Activated CD4-positive, alpha-beta T cell treated with anti-CD3 and anti-CD28 coated beads, Interleukin-2, amount 10 ng/mL, durations not matched to agents 7 days and 5 days (primary cell): Measurements from ENCODE around the gene GSDMA. TPM values are rescaled to one million over a fixed set of nuclear protein-coding genes. Genes with fewer than 3 reads are reported as not detected.

Source experiments
- CTCF ChIA-PET: fragments of 350-600 bp; sonication (Branson Sonifier 250); formaldehyde crosslinking; loops from one replicate; lab custom pipeline; 2021; ENCODE audit warnings: antibody characterized with exemption; lab: Charles Lee
- POLR2A ChIA-PET: fragments of 350-600 bp; sonication (Branson Sonifier 250); formaldehyde crosslinking; loops from one replicate; lab custom pipeline; 2021; ENCODE audit warnings: antibody characterized with exemption; lab: Charles Lee
- DNase-seq: peaks from one replicate; pipeline ENCODE4 v3.0.0-alpha.2; 2020
- H3K27ac Mint-ChIP-seq: one replicate; pipeline ENCODE4 v1.8.0; 2021; ENCODE audit warnings: mild to moderate bottlenecking, moderate library complexity, mixed read lengths
- H3K27me3 Mint-ChIP-seq: one replicate; pipeline ENCODE4 v1.8.0; 2021; ENCODE audit warnings: mixed read lengths
- H3K36me3 Mint-ChIP-seq: one replicate; pipeline ENCODE4 v1.8.0; 2021; ENCODE audit warnings: low read depth, mixed read lengths
- H3K4me1 Mint-ChIP-seq: one replicate; pipeline ENCODE4 v1.8.0; 2021; ENCODE audit warnings: mixed read lengths
- H3K4me3 Mint-ChIP-seq: one replicate; pipeline ENCODE4 v1.8.0; 2021; ENCODE audit warnings: mild to moderate bottlenecking, moderate library complexity, mixed read lengths
- H3K9me3 Mint-ChIP-seq: one replicate; pipeline ENCODE4 v1.8.0; 2021; ENCODE audit warnings: mixed read lengths
- total RNA-seq, 2 experiments: library from RNA; stranded (reverse); gene quantifications; one replicate each; pipeline ENCODE4 v1.2.3, GENCODE V29; 2021

Gene GSDMA, protein sequence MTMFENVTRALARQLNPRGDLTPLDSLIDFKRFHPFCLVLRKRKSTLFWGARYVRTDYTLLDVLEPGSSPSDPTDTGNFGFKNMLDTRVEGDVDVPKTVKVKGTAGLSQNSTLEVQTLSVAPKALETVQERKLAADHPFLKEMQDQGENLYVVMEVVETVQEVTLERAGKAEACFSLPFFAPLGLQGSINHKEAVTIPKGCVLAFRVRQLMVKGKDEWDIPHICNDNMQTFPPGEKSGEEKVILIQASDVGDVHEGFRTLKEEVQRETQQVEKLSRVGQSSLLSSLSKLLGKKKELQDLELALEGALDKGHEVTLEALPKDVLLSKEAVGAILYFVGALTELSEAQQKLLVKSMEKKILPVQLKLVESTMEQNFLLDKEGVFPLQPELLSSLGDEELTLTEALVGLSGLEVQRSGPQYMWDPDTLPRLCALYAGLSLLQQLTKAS
- 1 to 10 TPM in 1 of 2 experiments, under 1 TPM in 1; 0.89 to 1.5 TPM for total RNA-seq

DNA sequence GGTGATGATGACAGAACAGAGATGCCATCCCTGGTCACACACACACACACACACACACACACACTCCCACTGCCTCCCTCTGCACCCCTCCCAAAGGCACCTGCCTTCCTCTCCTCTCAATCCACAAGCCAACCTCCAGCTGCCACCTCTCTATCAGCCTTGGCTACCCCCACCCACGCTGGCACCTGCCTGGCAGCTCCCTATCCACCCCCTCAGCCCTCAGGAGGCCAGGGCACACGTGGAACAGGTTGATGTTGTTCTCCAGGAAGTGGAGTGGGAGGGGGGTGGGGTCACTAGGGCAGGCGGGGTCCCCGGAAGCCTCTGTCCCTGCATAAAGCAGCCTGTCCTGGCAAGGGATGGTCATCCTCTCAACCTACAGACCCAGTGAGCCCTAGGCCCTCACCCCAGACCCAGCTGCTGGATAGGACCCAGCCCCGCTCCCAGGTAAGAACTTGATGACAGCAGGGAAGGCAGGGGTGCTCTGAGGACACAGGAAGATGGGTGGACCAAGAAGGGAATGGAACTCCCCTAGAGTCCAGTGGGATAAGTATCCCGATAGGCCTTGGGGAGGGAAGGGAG lies at the start of gene GSDMA:
GSDMA (plus strand) TSS at position 363 of the 579 bp plus-strand sequence. CDS start 2,684 bp downstream, outside the sequence.
- no peak for DNase-seq
- Mint-ChIP-seq H3K27ac (peak within 1 kb of the TSS; percentile 59), H3K27me3 (peaks cover 2% of the 10 kb centered on the region), H3K4me1 (peaks cover 25% of the 10 kb centered on the region), H3K36me3 (no peaks in the 10 kb centered on the region), H3K9me3 (no peaks in the 10 kb centered on the region), H3K4me3 (no peak within 1 kb of the TSS)
- ChIA-PET CTCF (interaction anchor here (1.0 to 6.4 kb wide), 2 partner anchors 18 to 65 kb away, joined by 3 to 27 read pairs; partner anchors contain the start of gene PSMD3), POLR2A (no interaction called here)

DNA sequence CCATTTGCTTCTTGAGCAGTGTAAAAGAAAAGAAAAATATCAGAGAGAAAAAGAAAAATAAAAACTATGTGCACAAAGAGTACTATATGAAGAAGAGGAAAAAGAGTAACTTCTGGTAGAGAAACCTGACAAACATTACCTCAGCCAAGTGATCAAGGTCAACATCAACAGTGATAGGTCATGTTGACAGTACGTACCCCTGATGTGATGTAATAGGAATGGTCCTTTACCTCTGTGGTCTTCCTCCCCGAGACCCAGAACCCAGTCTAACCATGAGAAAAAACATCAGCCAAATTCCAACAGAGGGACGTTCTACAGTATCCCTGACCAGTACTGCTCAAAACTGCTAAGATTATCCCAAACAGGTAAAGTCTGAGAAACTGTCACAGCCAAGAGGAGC lies 48.8 kb upstream of the GSDMA start:
- CTCF ChIA-PET: no interaction called here
- POLR2A ChIA-PET: no interaction called here
- peaks cover 73% of the 10 kb centered on the region for H3K36me3 Mint-ChIP-seq
- no peak overlapping the region for H3K27ac Mint-ChIP-seq
- DNase-seq: no peak
- no peak overlapping the region for H3K4me3 Mint-ChIP-seq
- no peaks in the 10 kb centered on the region for H3K27me3 Mint-ChIP-seq
- peaks cover 26% of the 10 kb centered on the region for H3K4me1 Mint-ChIP-seq
- H3K9me3 Mint-ChIP-seq: no peaks in the 10 kb centered on the region

DNA sequence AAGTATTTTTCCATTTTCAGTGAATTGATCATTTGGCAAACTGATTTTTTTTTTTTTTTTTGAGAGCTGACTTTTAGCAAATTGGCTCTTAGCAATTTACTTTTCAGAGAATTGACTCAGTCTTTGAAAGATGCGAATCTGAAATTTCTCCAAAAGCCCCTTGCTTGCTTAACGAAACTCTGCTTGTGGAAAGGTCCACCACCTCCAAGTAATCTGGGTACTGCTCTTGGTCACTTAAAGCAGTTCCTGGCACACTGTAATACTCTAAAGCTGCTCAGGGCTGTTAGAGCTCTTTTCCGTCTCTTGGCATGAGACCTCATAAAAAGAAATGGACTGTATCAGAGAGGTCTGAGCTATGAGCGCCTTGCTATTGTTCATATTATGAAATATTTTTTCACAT lies 47.2 kb upstream of the GSDMA start:
- ChIA-PET CTCF (interaction anchor here (0.5 to 1.6 kb wide), 8 partner anchors 11 to 563 kb away, joined by 3 read pairs; no protein-coding TSS in a partner anchor), POLR2A (interaction anchor here (0.6 kb wide), 1 partner anchor 11 kb away, joined by 6 read pairs; no protein-coding TSS in a partner anchor)
- Mint-ChIP-seq H3K4me3 (no peak overlapping the region), H3K36me3 (peaks cover 70% of the 10 kb centered on the region), H3K4me1 (peaks cover 38% of the 10 kb centered on the region), H3K27ac (no peak overlapping the region), H3K9me3 (no peaks in the 10 kb centered on the region), H3K27me3 (no peaks in the 10 kb centered on the region)
- no peak for DNase-seq

DNA sequence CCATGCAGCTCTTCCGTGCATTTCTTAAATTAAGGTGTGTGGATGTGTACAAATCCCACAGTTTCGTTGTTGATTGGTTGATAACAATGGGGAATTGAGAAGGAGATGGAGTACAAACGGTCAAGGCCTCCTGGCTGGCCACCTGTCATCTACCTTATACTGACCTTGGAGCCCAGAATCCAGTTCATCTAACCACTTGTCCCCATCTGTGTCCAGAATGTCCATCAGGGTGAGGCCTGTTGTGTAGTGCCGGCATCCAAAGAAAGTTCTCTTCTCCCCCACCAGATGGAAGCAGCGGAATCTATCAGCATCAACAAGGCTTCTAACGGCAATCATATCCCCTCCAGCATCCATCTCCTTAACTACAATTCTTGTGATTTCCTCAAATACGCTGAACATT lies 45.9 kb upstream of the GSDMA start:
- POLR2A ChIA-PET: no interaction called here
- CTCF ChIA-PET: interaction anchor here (0.9 kb wide), 1 partner anchor 20 kb away, joined by 3 read pairs; no protein-coding TSS in a partner anchor
- no peaks in the 10 kb centered on the region for H3K9me3 Mint-ChIP-seq
- peak overlapping the region; percentile 27 for H3K27ac Mint-ChIP-seq
- H3K27me3 Mint-ChIP-seq: no peaks in the 10 kb centered on the region
- DNase-seq: no peak
- H3K4me1 Mint-ChIP-seq: peaks cover 52% of the 10 kb centered on the region
- no peak overlapping the region for H3K4me3 Mint-ChIP-seq
- H3K36me3 Mint-ChIP-seq: peaks cover 76% of the 10 kb centered on the region

DNA sequence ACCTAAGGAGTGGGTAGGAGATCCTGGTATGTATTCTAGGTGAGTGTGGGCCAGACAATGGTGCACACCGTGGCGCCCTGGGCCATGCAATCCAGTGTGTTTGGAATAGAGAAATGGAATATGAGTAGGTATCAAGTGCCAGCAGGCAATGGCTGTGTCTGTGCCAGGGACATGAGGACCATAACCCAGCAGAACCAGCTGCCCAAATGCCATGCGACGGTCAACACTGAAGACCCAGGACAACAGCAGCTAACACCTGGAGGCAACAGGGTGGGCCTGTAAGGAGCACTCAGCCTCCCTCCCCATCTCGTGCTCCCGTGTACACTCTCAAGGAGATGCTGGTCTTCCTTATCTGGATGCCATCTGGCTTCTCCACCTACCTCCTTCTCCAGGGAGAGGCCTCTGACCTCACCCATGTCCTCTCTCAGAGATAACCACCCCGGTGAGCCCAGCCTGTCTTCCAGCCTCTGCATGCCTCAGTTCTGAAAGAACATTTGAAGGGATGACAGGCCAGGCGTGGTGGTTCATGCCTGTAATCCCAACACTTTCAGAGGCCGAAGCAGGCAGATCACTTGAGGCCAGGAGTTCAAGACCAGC lies 43.6 kb upstream of the GSDMA start:
- ChIA-PET POLR2A (no interaction called here), CTCF (no interaction called here)
- no peak overlapping the region for H3K4me3 Mint-ChIP-seq
- no peaks in the 10 kb centered on the region for H3K27me3 Mint-ChIP-seq
- H3K36me3 Mint-ChIP-seq: peaks cover 80% of the 10 kb centered on the region
- DNase-seq: no peak
- peaks cover 72% of the 10 kb centered on the region for H3K4me1 Mint-ChIP-seq
- no peaks in the 10 kb centered on the region for H3K9me3 Mint-ChIP-seq
- H3K27ac Mint-ChIP-seq: peak overlapping the region; percentile 78

DNA sequence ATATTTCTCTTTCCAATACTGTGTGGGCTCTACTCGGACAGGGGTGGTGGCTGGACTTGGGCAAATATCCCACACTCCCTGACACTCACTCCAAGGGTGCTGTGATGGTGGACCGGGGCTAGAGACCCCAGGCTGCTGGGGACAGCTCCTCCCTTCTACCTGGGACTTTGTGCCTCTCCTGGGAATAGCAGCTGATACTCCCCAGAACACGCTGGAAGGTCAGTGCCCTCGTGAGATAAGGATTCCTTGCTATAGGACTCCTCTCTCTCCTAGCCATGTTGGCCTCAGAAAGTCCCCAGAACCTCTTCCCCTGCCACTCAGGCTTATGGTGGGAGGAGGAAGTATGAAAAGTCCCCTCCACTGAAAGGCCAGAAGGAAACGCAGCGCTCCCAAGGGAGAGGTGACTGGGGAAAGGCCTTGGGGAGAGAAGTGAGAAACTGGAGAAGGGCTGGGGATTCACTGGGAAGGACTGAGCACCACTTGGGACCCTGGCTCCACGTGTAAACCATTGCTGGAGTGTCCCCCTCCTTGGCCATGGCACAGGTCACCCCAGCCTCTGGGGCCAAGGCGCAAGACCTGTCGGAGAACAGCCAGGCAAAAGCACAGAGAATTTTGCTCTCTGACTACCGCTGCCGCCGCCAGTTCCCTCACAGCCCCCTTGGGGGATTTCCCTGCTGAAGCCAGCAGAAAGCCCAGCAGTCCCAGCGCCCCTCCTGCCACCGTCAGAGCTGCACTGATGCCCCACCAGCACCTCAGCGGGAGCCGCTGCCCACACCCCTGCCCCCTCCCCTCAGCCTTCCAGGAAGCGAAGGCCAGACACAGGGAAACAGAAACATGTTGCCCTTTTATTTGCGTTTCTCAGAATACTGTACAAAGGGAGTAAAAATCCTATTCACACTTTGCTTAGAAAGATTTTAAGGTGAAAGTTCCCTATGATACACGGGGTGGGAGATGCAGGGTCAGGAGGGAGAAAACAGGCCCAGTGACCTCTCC lies 42.3 kb upstream of the GSDMA start:
- peak; percentile 29 for DNase-seq
- peaks cover 87% of the 10 kb centered on the region for H3K36me3 Mint-ChIP-seq
- H3K4me3 Mint-ChIP-seq: no peak overlapping the region
- peak overlapping the region; percentile 91 for H3K27ac Mint-ChIP-seq
- ChIA-PET CTCF (interaction anchor here (0.9 to 1.2 kb wide), 2 partner anchors 10 to 424 kb away, joined by 3 to 4 read pairs; no protein-coding TSS in a partner anchor), POLR2A (no interaction called here)
- H3K27me3 Mint-ChIP-seq: no peaks in the 10 kb centered on the region
- peaks cover 82% of the 10 kb centered on the region for H3K4me1 Mint-ChIP-seq
- H3K9me3 Mint-ChIP-seq: no peaks in the 10 kb centered on the region

DNA sequence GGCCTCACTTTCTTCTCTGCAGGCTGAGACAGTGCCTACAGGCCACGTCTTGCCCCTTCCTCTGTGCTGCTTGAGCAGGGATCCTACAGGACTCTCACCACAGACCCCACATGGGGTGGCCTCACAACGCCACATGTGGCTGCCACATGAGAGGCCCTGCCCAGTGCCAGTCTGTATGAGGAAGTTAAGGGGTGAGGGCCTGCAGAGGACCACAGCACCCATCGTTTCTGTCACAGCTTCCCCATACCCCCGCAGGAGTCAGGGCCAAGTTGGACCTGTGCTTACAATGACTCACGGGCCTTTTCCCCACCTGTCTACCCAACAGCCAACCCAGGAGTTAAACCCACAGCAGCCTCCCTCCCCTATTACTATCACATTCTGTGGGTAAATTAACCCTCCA lies 41.5 kb upstream of the GSDMA start:
- Mint-ChIP-seq H3K4me3 (peak overlapping the region; percentile 13), H3K36me3 (peaks cover 84% of the 10 kb centered on the region)

DNA sequence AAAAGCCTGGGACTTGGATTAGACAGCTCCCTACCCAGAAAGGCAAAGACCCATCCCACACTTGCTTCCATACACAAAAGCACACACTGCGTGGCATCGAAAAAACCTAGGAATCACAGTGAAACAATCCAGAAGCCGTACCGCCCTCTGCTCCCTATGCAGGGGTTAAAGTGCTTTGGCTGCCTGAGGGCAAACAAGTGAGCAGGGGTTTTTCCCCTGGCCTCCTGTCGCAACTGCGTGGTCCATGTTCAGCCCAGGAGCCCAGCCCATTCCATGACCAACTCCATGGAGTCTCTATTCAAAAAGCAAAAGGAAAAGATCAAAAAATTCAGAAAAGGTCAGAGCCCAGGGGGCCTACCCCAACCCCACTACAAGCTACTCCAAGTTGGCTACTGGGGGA lies 40.8 kb upstream of the GSDMA start:
- H3K27ac Mint-ChIP-seq: peak overlapping the region; percentile 91
- no peaks in the 10 kb centered on the region for H3K27me3 Mint-ChIP-seq
- H3K4me1 Mint-ChIP-seq: peaks cover 84% of the 10 kb centered on the region
- no peak for DNase-seq
- ChIA-PET POLR2A (no interaction called here), CTCF (interaction anchor here (1.0 to 1.2 kb wide), 2 partner anchors 9 to 299 kb away, joined by 3 read pairs; no protein-coding TSS in a partner anchor)
- H3K36me3 Mint-ChIP-seq: peaks cover 78% of the 10 kb centered on the region
- H3K9me3 Mint-ChIP-seq: no peaks in the 10 kb centered on the region
- no peak overlapping the region for H3K4me3 Mint-ChIP-seq

More for the DNA sequence above, 41.5 kb upstream of the GSDMA start:
- POLR2A ChIA-PET: no interaction called here
- no peak for DNase-seq
- Mint-ChIP-seq H3K27me3 (no peaks in the 10 kb centered on the region), H3K27ac (peak overlapping the region; percentile 91), H3K9me3 (no peaks in the 10 kb centered on the region), H3K4me1 (peaks cover 87% of the 10 kb centered on the region)
- CTCF ChIA-PET: interaction anchor here (1.0 to 1.2 kb wide), 2 partner anchors 9 to 298 kb away, joined by 3 read pairs; no protein-coding TSS in a partner anchor

DNA sequence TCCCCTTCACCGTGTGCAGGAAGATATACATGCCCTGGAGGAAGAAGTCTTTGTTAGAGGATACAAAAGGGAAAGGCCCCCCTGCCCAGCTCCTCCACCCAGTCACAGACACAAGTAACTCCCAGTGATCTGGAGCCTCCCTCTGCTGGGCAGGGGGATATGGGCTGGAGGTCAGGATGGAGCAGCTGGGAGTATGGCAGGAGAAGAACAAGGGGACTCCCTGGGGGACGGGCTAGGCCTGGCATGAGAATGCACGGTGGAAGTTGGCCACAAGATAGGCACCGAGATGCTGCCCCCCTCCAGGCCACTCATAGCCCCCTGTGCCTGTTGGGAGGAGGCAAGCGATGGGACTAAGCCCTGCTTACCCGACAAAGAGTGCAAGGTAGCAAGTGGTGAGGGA lies 39.6 kb upstream of the GSDMA start:
- DNase-seq: no peak
- no peaks in the 10 kb centered on the region for H3K27me3 Mint-ChIP-seq
- H3K27ac Mint-ChIP-seq: peak overlapping the region; percentile 91
- H3K9me3 Mint-ChIP-seq: no peaks in the 10 kb centered on the region
- peaks cover 67% of the 10 kb centered on the region for H3K36me3 Mint-ChIP-seq
- ChIA-PET POLR2A (no interaction called here), CTCF (no interaction called here)
- peak overlapping the region; percentile 25 for H3K4me3 Mint-ChIP-seq
- H3K4me1 Mint-ChIP-seq: peaks cover 76% of the 10 kb centered on the region

DNA sequence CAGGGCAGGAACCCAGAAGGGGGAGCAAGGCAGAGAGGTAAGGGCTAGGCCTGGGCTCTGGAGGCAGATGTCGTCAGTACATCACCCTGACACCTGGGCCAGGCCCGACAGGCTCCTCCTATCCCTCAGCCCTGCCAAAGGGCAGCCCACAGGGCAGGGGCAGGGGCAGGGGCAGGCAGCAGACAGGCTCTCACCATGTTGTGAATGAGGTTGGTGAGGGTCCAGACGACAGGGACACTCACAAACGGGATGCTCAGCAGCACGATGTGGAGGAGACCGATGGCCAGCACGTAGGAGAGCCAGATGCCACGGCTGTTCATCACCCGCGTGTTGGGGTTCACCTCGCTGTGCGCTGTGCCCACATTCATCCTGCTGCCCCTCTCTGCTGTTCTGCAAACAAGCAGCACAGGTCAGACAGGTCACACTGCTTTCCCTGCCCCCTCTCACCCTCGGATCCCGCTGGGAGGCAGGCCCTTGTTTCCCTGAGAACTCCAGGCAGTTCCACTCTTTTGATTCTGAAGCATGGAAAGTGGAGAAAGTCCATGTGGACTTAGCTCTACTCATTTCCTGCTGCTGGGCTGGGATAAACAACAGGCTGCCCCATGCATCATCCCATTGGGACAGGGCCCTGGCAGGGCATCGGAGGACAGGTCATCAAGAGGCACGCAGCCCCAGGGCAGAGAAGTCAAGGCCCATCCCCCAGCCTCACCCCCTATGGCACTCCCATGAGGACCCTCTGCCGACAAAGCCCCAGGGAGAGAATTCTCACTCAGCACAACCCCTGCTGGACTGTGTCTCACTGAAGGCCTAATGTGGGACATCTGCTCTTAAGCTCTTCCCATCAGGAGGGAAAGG lies 38.7 kb upstream of the GSDMA start:
- Mint-ChIP-seq H3K4me3 (peak overlapping the region; percentile 84), H3K4me1 (peaks cover 76% of the 10 kb centered on the region), H3K27ac (peak overlapping the region; percentile 97), H3K27me3 (no peaks in the 10 kb centered on the region), H3K9me3 (no peaks in the 10 kb centered on the region), H3K36me3 (peaks cover 60% of the 10 kb centered on the region)
- DNase-seq: no peak
- POLR2A ChIA-PET: no interaction called here
- CTCF ChIA-PET: interaction anchor here (1.2 to 2.7 kb wide), 2 partner anchors 193 to 302 kb away, joined by 3 to 7 read pairs; partner anchors contain the start of gene MIEN1

DNA sequence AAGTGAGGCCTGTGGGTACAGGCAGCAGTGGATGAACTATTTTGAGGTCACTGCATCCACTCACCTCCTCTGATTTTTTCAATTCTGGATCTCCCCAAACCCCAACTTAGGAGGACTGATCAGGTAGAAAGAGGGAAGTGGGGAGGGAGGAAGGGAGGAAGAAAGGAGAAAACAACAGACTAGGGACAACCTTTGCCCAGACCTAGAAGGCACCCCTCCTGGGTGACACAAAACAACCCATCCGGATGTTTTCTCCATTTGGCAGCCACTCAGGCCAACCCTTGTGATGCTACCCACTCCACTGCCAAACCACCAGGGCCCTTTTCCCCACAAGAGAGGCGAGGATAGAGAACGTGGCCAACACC lies 38.1 kb upstream of the GSDMA start:
- CTCF ChIA-PET: interaction anchor here (1.2 to 2.7 kb wide), 2 partner anchors 194 to 303 kb away, joined by 3 to 7 read pairs; partner anchors contain the start of gene MIEN1
- POLR2A ChIA-PET: no interaction called here
- H3K4me3 Mint-ChIP-seq: peak overlapping the region; percentile 84

More for the DNA sequence above, 38.1 kb upstream of the GSDMA start:
- Mint-ChIP-seq H3K36me3 (peaks cover 56% of the 10 kb centered on the region), H3K4me1 (peaks cover 78% of the 10 kb centered on the region), H3K9me3 (no peaks in the 10 kb centered on the region), H3K27me3 (no peaks in the 10 kb centered on the region), H3K27ac (peak overlapping the region; percentile 97)
- no peak for DNase-seq
